ENCODE results near the gene AFAP1. TPM values are rescaled to one million over a fixed set of nuclear protein-coding genes. Genes with fewer than 3 reads are reported as not detected.

Gene AFAP1
- total RNA-seq, 1 donor from 2014 or later, result 55.4 TPM

DNA sequence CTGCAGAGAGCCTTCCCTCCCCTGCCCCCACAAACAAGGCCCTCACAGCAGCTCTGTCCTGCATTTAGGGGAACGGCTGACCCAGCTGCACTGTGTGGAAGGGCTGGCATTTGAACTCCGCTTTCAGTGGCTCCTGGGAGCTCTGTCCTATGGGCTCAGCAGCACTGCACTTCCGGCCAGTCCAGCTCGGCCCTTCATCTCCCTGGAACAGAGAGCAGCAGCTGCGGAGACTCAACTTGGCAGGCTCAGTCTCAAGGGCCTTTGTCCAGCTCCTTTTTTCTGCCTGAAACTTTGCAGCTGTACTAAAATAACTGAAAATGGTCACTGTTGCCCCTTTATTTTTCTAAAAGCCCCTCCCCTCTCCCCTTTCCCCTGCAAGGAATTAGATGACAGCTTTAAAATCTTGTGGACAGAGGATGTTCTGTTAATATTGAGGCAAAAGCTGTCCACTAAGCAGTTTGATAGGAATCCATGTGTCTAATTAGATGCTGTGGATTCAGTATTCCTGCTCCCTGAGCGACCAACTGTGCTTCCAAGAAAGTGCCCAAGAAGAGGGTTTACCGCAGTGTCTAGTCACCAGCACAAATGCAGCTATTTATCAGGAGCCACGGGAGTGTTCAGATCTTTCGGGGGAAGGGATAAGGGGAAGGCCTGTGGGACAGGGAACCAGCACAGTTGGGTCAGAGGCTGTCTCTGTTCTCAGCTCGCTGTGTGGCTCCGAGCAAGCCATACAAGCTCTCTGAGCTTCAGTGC lies 133.1 kb downstream of the AFAP1 start:
- no peak for DNase-seq (ENCODE audit: low read depth, low spot score)

DNA sequence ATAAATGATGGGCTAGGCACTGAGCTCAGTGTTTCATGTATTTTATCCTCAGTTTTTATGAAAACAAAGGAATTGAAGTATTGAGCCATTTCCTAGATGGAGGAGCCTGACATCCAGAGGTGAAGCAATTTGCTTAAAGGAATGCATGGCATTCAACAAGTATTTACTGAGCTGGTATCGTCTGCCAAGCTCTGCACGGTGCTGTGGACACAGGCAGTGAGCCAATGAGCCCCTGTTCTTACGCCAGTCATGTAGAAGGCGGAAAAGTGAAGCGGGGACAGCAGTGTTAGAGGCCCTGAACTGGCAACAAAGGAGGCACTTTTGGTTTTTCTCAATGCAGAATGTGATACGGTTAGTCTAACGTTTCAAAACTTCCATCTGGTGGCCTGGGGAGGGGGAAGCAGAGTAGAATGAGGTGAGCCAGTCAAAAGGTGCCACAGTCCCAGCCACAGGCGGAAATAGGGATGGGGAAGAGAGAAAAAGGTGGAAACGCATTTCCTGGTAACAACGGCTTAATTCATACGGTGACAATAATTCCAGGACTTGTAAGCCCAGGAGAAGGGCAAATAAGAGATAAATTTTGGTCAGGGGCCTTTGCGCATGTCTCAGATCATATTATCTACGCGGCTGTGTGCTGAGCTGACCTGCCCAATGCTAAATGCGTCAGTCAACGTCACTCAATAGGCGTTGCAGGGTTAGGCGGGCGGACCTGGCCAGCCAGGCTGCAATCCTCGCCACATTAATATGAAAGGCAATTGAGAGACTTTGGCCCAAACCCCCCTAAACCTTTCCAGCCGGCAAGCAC lies 133.9 kb downstream of the AFAP1 start:
- DNase-seq (ENCODE audit: low read depth, low spot score), result peak; percentile 97

DNA sequence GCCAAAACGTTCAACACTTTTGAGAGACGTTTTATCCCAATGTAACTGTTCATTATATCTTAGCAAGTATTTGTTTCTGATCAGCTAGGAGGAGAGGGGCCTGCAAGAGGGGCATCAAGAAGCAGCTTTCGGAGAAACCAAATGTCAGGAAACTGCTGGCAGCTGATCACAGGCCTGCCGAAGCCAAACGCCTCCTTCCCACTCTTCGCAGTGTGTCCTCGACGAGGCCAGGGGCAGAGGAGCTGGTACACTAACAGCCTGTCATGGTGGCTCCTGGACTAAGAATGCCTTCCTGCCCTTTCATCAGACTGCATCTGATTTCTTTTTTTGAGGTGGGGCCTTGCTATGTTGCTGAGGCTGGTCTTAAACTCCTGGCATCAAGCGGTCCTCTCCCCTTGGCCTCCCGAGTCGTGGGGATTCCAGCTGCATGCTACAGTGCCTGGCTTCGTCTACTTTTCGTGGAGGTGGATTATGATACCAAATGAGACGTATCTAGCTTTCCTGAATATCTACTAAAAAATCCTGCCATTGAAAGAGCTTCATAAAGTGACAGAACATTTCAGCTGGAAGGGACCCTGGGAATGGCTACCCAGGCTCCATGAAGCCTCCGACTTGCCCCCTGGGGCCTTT lies 134.8 kb downstream of the AFAP1 start:
- DNase-seq (ENCODE audit: low read depth, low spot score), result no peak

DNA sequence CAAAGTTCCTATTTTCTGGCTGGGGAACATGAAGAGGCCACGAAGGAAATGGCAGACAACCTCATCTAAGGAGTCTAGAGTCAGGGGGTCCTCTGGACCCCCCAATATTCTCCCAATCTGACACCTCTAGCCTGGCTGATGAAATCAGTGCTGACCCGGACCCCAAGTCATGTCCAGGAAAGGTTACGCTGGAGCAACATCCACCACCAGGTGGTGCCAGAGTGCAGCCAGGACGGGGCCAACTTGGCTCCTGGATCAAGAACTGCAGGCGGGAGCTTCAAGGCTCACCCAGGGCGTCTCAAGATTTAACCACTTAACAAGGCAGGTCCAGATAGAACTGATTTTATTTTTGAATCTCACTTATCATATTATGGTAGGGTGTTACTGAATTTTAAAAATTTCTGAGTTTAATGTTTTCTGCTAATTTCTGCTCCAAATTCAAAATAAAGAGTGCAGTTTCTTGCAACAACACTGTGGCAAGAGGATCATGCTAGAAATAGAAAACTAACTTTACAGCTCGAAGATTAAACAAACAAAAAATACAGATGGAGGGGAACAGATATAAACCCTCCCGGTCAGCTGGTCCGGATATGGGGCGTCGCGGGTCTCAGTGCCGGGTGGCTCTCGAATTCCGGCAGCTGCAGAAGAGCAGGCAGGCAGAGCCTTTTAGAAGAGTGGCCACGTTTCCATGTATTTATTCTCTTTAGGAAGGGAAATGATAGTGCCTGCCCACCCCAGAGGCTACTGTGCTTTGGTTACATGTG lies 135.5 kb downstream of the AFAP1 start:
- no peak for DNase-seq (ENCODE audit: low read depth, low spot score)

DNA sequence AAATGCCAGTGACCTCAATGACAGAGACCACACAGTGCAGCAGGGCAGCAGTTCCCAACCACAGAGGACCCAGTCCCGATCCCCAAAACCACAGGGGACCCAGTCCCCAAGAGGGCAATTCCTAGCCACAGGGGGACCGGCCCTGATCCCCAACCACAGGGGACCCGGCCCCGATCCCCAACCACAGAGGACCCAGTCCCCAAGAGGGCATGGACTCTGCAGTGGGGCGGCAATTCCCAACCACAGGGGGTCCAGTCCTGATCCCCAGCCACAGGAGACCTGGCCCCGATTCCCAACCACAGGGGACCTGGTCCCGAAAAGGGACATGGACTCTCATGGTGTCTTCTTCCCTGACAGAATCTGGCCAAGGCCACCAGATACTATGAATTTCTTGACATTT lies 136.3 kb downstream of the AFAP1 start:
- DNase-seq (ENCODE audit: low read depth, low spot score), result no peak

DNA sequence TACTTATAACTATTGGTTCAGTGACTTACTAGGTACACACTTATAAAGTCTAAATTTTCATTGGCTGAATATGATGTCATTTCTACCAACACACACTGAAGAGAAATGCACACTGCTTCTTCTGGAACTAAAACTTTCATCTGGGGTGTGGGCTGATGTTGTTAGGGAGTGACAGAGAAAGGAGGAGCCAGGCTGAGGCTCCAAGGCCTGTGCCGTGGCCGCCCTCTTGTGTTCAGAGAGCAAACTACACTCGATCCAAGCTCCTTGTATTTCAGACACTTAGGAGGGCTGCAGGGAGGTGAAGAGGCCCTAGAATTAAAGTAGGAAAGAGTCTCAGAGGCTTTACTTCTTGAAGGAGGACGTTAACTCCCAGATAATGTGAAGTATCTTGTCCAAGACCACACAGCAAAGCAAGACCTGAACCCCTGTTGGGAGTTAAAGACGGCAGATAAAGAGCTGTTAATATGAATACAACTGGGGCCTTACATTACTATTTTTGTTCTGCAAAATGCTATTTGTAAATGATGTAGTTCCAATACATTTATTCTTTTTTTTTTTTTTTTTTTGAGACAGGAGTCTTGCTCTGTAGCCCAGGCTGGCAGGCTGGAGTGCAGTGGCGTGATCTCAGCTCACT lies 137.5 kb downstream of the AFAP1 start:
- DNase-seq (ENCODE audit: low read depth, low spot score), result no peak

DNA sequence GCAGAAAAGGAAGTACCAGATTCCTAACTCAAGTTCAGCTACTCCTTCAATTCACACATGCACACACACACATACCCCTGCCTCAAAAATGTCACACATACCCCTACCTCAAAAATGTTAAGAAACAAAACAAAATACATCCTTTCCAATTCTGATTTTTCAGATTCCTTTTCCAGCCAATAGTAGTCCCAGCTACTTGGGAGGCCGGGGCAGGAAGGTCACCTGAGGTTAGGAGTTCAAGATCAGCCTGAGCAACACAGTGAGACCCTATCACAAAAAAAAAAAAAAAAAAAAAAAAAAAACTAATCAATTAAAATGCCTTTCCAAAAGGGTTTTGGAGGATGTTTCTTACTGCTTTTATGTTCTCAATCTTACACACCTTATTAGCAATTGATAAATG lies 138.0 kb downstream of the AFAP1 start:
- no peak for DNase-seq (ENCODE audit: low read depth, low spot score)

DNA sequence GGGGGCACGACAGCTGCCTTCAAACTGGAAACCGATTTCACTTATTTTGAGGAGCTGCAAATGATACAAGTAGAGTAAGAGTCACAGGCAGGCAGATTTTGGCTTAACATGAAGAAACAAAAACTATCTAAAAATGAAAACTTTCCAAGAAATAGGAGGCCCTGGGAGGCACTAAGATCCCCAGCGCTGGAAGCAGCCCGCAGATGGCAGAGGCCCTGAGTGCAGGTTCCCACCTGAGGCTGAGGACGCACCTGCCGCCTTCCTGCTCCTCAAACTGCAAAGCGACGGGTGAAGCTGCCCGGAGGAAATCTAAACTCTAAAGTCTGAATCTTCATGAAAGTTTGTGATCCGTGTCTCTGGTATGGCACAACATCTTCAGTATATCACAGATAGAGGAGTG lies 138.7 kb downstream of the AFAP1 start:
- no peak for DNase-seq (ENCODE audit: low read depth, low spot score)

DNA sequence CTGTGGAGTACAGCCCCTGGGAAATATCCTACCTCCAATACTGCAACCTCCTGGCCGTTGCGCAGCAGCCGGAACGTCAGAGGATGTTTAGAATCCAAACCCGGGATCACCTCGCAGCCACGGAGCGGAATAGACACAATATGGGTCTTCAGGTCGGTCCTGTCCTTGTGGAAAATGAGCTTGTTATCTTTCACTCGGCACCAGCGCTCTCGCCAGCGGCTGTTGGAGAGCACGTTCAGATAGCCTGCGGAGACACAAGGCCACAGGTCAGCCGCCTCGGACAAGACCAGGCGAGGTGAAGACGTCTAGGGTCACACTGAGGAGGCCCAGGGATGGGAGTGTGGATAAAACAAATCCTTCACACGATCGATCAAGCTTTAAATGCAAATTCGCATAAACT lies 139.3 kb downstream of the AFAP1 start:
- DNase-seq (ENCODE audit: low read depth, low spot score), result no peak

DNA sequence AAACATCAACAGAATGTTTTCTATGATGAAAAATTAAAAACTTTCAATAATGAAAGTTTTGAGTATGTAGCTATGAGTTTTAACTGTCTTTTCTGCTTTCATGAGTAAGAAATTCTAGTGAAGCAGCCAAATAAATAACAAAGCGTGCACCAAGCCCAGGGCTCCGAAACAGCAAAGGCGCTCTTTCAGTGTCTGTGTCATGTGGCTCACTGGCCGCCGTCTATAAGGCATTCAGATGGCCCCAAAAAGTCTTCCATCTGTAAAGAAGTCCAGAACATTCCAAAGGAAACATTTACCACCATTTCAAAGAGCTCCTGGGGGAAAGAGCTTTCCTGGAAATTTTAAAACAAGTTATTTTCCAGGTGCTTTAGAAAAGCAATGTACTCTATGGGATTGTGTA lies 139.9 kb downstream of the AFAP1 start:
- DNase-seq (ENCODE audit: low read depth, low spot score), result no peak

DNA sequence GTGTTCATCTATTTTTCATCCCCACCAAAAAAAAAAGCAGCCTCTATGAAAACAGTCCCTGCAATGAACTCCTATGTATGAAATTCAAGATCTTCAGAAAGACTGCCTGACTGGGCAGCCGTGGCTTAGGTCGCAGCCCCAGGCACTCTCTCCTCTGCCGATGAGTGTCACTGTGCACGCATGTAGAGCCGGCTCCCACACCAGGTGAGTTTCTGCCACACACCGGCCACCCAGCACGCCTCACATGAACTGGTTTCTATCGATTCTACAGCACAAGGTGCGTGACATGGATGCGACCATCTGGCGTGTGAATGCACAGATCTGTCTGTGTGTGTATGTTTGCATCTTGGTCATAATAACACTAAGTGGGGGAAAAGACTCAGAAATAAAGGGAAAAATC lies 140.4 kb downstream of the AFAP1 start:
- no peak for DNase-seq (ENCODE audit: low read depth, low spot score)

DNA sequence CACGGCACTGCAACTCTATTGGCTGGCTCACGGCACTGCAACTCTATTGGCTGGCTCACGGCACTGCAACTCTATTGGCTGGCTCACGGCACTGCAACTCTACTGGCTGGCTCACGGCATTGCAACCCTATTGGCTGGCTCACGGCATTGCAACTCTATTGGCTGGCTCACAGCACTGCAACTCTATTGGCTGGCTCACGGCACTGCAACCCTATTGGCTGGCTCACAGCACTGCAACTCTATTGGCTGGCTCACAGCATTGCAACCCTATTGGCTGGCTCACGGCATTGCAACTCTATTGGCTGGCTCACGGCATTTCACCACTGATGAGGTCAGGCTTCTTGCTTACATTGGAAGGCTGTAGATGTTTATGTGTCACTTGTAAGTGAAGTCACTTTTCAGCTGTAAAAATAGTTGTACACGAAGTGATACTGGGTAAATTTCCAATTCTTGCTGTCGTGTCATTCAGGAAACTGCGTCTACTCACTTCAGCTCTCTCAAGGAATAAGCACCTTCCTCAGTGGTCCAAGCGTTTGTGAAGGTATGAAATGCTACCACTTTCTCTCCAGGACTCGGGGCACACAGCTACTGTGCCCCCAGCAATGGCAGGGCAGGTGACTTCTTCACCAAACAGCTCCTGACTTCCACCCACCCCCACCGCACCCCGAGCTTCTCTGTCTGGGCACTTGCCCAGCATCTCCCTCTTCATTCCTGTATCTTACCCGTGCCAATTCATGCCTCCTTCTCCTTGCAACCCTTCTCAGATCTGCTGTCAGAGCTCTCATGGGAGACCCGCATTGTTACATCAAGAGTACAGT lies 141.3 kb downstream of the AFAP1 start:
- no peak for DNase-seq (ENCODE audit: low read depth, low spot score)

DNA sequence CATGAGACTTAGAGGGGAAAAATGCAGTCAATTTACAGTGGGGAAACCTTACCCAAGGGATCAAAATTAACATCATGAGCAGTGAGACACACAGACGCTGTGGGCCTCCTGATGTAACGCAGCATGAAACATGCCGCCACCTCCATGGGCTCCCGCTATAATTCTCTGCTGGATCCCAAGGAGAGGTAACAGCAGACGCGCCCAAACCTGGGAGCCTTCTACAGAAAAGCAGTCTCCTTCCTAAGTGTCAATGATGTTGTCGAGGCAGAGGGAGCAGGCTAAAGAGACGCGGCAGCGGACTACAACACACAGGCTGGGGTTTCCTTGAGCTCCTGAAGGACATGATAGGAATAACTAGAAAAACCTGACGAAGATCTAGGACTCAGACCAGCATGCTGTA lies 142.3 kb downstream of the AFAP1 start:
- DNase-seq (ENCODE audit: low read depth, low spot score), result no peak

DNA sequence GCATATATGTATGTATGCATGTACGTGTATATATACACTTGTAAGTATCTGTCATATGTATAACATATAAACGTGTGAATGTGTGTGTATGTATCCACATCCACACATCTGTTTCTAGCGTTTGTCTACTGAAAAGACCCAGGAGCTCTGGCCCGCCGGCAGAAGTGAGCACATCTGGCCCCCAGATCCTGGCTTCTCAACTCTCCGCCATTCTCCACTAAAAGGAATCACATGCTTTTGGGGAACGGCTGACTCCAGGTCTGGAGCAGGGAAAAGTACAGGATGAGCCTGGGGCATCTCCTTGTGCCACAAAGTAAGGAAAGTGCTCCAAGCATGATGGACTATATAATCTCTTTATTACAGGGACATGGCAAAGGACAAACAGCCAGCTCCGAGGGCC lies 143.7 kb downstream of the AFAP1 start:
- DNase-seq (ENCODE audit: low read depth, low spot score), result no peak

DNA sequence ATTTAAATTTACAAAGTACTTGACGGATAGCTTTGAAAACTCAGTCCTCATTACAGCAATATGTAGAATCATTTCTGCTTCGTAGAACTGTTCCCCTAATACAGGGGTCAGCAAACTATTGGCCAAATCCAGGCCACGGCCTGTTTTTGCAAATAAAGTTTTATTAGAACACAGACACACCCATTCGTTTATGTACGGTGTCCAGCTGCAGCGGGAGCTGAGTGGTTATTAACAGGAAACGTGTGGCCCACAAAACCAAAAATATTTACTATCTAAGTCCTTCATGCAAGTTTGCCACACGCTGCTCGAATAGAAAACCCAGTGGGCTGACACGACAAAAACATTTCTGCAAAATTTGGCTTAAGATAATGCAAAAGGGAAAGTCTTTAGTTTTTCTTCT lies 146.5 kb downstream of the AFAP1 start:
- DNase-seq (ENCODE audit: low read depth, low spot score), result no peak

DNA sequence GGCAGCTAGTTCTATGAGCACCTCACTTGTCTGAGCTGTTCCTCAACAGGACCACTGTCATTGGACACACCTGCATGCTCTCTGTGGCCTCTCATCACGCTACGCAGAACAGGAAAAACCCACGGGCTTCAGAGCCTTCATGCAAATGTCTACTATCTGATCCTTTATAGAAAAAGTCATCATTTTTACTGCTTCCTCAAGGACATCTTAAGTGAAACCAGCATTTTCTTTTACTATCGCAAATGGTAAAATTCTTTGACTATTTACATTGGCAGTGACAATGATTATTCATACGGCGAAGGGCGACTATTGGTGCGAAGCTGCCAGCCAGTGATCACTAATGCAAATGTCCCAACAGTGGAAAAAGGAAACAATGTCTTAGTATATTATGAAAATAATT lies 147.0 kb downstream of the AFAP1 start:
- DNase-seq (ENCODE audit: low read depth, low spot score), result no peak

DNA sequence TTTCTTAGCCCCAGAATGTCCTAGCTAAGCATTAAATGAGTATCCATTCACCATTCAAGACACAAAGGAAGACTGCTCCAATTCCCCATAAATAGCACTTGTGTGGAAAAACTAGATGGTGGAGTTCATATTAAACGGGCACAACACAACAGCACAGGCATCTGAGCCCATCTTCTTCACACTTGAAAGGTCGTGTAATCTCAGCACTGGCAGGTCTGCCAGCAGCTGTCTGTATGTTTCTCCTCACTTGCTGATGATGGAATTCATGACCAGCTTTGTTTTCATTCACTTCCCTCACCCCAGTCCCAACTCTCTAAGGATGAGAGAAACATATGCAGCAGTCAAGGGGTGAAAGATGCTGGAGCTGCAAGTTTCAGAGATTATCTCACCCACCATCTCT lies 148.7 kb downstream of the AFAP1 start:
- DNase-seq (ENCODE audit: low read depth, low spot score), result no peak

DNA sequence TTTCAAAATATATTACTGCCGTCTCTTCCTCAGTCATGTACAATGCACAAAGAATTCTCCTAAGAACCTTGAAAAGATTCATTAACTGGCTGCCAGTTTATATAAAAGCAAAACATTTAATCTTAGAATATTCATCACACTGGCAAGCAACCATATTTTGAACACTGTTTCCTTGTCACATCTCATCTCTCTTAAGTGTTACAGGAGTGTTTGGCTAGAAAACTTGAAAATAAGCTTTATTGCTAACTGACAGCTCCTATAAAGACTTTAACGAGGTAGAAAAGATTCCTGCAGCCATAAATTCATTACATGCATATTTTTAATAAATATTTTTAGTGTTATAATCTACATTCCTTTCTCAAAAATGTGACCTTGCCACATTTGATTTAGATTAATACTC lies 149.6 kb downstream of the AFAP1 start:
- DNase-seq (ENCODE audit: low read depth, low spot score), result no peak

DNA sequence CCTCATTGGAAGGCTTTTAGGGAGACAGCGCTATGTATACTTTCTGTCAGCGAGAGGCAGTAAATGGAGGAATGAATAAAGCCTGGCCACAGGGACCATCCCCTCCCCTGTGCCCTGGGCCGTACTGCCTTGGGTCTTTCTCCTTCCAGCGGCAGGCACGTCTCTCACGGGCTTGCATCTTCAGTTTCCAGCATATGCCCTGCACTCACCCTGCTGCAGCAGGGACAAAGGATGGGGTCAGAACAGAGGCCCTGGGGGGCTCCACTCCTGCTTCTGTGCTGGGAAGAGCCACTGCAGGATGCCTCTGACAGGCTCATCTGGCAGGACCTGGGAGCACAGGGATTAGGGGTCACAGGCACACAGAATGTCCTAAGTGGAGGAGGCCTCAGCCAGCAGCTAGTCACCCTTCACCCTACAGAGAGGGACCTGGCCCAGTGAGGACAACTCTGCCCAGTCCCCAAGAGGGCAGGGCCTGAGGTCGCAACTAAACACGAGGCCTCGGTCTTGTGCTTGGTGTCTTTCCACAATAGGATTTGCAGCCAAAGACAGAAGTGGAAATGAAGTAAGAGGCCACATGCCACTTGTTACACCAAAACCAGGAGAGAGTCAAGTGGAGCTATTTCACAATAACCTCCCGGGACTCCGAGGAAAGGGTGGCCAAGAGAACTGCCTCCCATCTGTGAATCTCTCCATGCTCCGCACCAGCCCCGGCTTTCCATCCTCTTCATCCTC lies 150.8 kb downstream of the AFAP1 start:
- DNase-seq (ENCODE audit: low read depth, low spot score), result no peak

DNA sequence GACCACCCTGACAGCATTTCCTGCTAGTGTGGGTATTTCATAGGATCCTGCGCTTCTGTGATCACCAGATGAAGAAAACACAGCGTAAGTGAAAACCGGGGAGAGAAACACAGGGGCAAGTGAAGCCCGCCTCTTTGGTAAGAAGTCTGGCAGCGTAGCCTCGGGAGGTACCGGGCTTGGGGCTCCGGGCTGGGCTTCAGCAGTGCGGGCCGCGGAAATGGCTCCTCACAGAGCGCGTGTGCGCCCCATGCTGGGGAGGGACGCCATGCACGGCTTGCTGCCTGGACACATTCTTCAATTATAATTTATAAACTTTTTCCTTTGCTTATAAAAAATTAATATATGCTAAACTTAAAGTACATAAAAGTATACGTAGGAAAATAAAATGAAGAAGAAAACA lies 151.5 kb downstream of the AFAP1 start:
- no peak for DNase-seq (ENCODE audit: low read depth, low spot score)

Measured in pulmonary artery endothelial cell (primary cell).